Mammary epithelial cell (primary cell): ENCODE measurements around the gene MAP3K12.

Experiments
- CTCF ChIP-seq, 2 donors: IDR thresholded peaks in 1 of 2; conservative IDR thresholded peaks in 1 of 2; 2 replicates each; pipeline ENCODE4 v1.5.1; 2011 to 2012; ENCODE audit warnings: inconsistent platforms in 2 of 2, low read length in 2 of 2, mild to moderate bottlenecking in 2 of 2, control low read depth in 1 of 2, low read depth in 1 of 2; ENCODE audit not compliant: insufficient read depth in 1 of 2; ENCODE audit errors: extremely low read depth in 1 of 2
- EZH2 ChIP-seq: IDR thresholded peaks from 2 replicates; pipeline ENCODE4 v1.6.1; 2012; ENCODE audit warnings: low read length, inconsistent platforms, borderline replicate concordance

DNA sequence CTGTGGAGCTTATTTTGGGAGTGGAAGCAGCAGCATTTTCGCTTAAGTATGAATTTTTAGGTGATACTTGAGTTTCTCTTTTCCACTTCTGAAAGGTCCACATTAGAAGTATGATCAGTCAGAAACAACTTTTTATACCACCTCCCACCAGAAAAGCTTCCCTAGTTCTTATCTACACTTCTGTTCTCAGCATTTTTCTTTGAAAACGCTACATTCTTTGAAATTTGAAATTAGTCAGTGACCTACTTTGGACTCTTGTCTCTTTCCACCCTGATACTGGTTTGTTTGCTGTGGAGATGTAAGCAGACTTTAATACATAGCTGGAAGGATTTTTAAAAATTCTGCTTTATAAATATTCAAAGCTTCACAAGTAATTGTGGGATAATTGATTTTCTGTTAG lies 25.2 kb downstream of the MAP3K12 start:
- no peak for TF ChIP-seq EZH2
- TF ChIP-seq CTCF (conservative IDR thresholded peaks at IDR 0.05 in 1 of 2, IDR thresholded peaks at IDR 0.05 in 1 of 2; ENCODE audit: extremely low read depth in 1 of 2, insufficient read depth in 1 of 2, low read depth in 1 of 2, low read length in 2 of 2): no peak
